Uterus (tissue), 4 donors: ENCODE results near the gene OMG. TPM values are rescaled to one million over a fixed set of nuclear protein-coding genes. Genes with fewer than 3 reads are reported as not detected.
"Not testable (repeated sequence)": the region's sequence is repeated elsewhere in the genome, so short reads cannot be mapped to it uniquely, and the experiment has no call there.

Source experiments
- DNase-seq, 2 donors: peaks; one replicate each; pipeline ENCODE4 v3.0.0-alpha.2; 2019 to 2020
- H3K27ac ChIP-seq, 2 donors: fragments of 200-600 bp; sonication (generic); 1 replicate in 1 of 2; 2 replicates in 1 of 2; pipeline ENCODE4 v1.5.1; 2016 to 2018
- H3K27me3 ChIP-seq, 2 donors: fragments of 200-600 bp; sonication (generic); one replicate each; pipeline ENCODE4 v1.5.1; 2018 to 2019; ENCODE audit warnings: control low read depth in 1 of 2
- H3K36me3 ChIP-seq, 2 donors: fragments of 200-600 bp; sonication (generic); one replicate each; pipeline ENCODE4 v1.5.1; 2019; ENCODE audit warnings: control low read depth in 1 of 2
- H3K4me1 ChIP-seq, 2 donors: fragments of 200-600 bp; sonication (generic); one replicate each; pipeline ENCODE4 v1.5.1; 2018 to 2019; ENCODE audit warnings: control low read depth in 1 of 2
- H3K4me3 ChIP-seq, 2 donors: fragments of 200-600 bp; sonication (generic); 1 replicate in 1 of 2; 2 replicates in 1 of 2; pipeline ENCODE4 v1.5.1; 2018 to 2019; ENCODE audit warnings: mild to moderate bottlenecking in 1 of 2
- H3K9me3 ChIP-seq, 2 donors: fragments of 200-600 bp; sonication (generic); one replicate each; pipeline ENCODE4 v1.5.1; 2019; ENCODE audit warnings: control low read depth in 1 of 2
- POLR2A ChIP-seq, 2 donors: fragments of 450-650 bp; IDR thresholded peaks; one replicate each; pipeline ENCODE4 v1.6.1; 2016; ENCODE audit warnings: antibody characterized with exemption in 2 of 2, mild to moderate bottlenecking in 1 of 2, moderate library complexity in 1 of 2
- intact Hi-C: fragments of 100-400 bp; cut with DNase I; formaldehyde crosslinking; loops from one replicate; pipeline ENCODE4 v1.15.1; 2023; ENCODE audit warnings: low total_unique reads
- total RNA-seq, 4 donors: library from RNA; depleted of rRNA in 3 of 4; stranded (reverse); fragments of >200 nt in 3 of 4; gene quantifications; one replicate each; pipeline versions ENCODE4 v1.1.0 to v1.2.4, GENCODE V29; 2014 to 2023
- TF ChIP-seq, protein P1 (sequence below), 4 experiments: fragments of 200-600 bp in 2 of 4; fragments of 450-650 bp in 2 of 4; sonication (generic) in 2 of 4; IDR thresholded peaks; one replicate each; pipeline ENCODE4 v1.5.1; 2016 to 2019; ENCODE audit warnings: antibody characterized with exemption in 4 of 4, mild to moderate bottlenecking in 2 of 4, moderate library complexity in 1 of 4
- donor health status: DM: yes; HTN: yes; CAD: no.

OMG gene
- total RNA-seq, 4 donors from 2014 or later = 0.51 to 1.0 TPM; not detected in 2

- Histone ChIP-seq H3K4me3 (no peak overlapping the region), H3K4me1 (no peaks in the 10 kb centered on the region), H3K36me3 (no peaks in the 10 kb centered on the region), H3K27ac (peak overlapping the region in 1 of 2 donors; percentile 34), H3K27me3 (no peaks in the 10 kb centered on the region), H3K9me3 (no peaks in the 10 kb centered on the region)
- intact Hi-C loops = no loop called here
- TF ChIP-seq, protein P1, sequence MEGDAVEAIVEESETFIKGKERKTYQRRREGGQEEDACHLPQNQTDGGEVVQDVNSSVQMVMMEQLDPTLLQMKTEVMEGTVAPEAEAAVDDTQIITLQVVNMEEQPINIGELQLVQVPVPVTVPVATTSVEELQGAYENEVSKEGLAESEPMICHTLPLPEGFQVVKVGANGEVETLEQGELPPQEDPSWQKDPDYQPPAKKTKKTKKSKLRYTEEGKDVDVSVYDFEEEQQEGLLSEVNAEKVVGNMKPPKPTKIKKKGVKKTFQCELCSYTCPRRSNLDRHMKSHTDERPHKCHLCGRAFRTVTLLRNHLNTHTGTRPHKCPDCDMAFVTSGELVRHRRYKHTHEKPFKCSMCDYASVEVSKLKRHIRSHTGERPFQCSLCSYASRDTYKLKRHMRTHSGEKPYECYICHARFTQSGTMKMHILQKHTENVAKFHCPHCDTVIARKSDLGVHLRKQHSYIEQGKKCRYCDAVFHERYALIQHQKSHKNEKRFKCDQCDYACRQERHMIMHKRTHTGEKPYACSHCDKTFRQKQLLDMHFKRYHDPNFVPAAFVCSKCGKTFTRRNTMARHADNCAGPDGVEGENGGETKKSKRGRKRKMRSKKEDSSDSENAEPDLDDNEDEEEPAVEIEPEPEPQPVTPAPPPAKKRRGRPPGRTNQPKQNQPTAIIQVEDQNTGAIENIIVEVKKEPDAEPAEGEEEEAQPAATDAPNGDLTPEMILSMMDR (IDR thresholded peaks at IDR 0.05) = no peak
- no peak for TF ChIP-seq POLR2A (IDR thresholded peaks at IDR 0.05)
- no peak for DNase-seq
Measured at GRCh38 chr17:31320241-31320640, 23.2 kb upstream of the OMG start.

- peak overlapping the region; percentile 71 to 76 for H3K27ac ChIP-seq
- no peaks in the 10 kb centered on the region for H3K9me3 ChIP-seq
- H3K36me3 ChIP-seq = no peaks in the 10 kb centered on the region
- intact Hi-C loops = no loop called here
- peak overlapping the region in 1 of 2 donors; percentile 22 for H3K4me3 ChIP-seq
- H3K27me3 ChIP-seq = no peaks in the 10 kb centered on the region
- TF ChIP-seq, protein P1 (IDR thresholded peaks at IDR 0.05) = no peak
- no peak for TF ChIP-seq POLR2A (IDR thresholded peaks at IDR 0.05)
- H3K4me1 ChIP-seq = no peaks in the 10 kb centered on the region
- DNase-seq = no peak
Measured at GRCh38 chr17:31318851-31319661, 22.0 kb upstream of the OMG start.

DNA sequence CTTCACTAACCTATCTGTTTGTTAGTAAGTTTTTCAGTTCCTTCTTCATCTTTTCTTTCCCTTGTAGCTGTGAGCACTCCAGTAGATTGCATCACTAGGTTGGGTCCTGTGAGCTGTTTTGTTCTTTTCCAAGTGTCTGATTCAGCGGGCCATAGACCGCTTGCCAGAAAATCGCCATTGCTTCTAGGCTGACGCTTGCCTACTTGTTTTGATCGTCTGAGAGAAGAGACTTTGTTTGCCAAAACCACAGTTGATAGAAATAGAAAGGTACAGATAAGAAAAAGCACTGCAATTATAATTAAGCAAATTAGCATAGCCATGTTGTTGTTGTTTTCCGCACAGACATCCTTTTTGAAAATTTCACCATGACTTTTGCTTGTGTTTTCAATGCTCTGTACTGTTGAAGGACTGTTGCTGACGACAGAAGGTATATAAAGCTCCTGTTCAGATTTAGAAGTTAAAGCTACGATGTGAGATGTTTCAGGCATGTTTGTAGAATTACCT is 21.3 kb upstream of the OMG start:
- no peaks in the 10 kb centered on the region for H3K36me3 ChIP-seq
- DNase-seq = peak; percentile 63 to 73
- no peaks in the 10 kb centered on the region for H3K9me3 ChIP-seq
- no peaks in the 10 kb centered on the region for H3K27me3 ChIP-seq
- peak overlapping the region in 1 of 2 donors; percentile 22 for H3K4me3 ChIP-seq
- no peak for TF ChIP-seq POLR2A (IDR thresholded peaks at IDR 0.05)
- no peaks in the 10 kb centered on the region for H3K4me1 ChIP-seq
- H3K27ac ChIP-seq = peak overlapping the region; percentile 71 to 76
- intact Hi-C loops = no loop called here

DNA sequence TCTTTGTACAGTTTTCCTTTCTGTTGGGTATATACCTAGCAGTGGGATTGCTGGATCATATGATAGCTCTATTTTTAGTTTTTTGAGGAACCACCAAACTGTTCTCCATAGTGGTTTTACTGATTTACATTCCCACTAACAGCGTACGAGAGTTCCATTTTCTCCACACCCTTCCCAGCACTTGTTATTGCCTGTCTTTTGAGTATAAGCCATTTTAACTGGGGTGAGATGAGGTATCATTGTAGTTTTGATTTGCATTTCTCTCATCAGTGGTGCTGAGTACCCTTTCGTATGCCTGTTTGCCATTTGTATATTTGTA is 17.7 kb upstream of the OMG start:
- TF ChIP-seq, protein P1 (IDR thresholded peaks at IDR 0.05) = no peak
- no peak for TF ChIP-seq POLR2A (IDR thresholded peaks at IDR 0.05)
- Histone ChIP-seq H3K4me1 (no peaks in the 10 kb centered on the region), H3K4me3 (no peak overlapping the region), H3K36me3 (no peaks in the 10 kb centered on the region), H3K27ac (no peak overlapping the region), H3K27me3 (no peaks in the 10 kb centered on the region), H3K9me3 (no peaks in the 10 kb centered on the region)
- intact Hi-C loops = no loop called here
- no peak for DNase-seq

GRCh38 chr17:31313982-31314781 is 17.1 kb upstream of the OMG start, which contains the start of gene EVI2B:
EVI2B (minus strand) TSS chr17:31314054; CDS start chr17:31305609, 8,445 bp downstream.
- Histone ChIP-seq H3K27me3 (no peaks in the 10 kb centered on the region), H3K9me3 (no peaks in the 10 kb centered on the region), H3K27ac (no peak within 1 kb of the TSS), H3K4me1 (no peaks in the 10 kb centered on the region), H3K4me3 (no peak within 1 kb of the TSS), H3K36me3 (no peaks in the 10 kb centered on the region)
- DNase-seq = no peak
- intact Hi-C loops = no loop called here
- TF ChIP-seq POLR2A (IDR thresholded peaks at IDR 0.05) = no peak
- TF ChIP-seq, protein P1 (IDR thresholded peaks at IDR 0.05) = no peak

GRCh38 chr17:31312223-31312622 is 15.2 kb upstream of the OMG start:
- H3K27ac ChIP-seq, H3K4me1 ChIP-seq, intact Hi-C loops, DNase-seq, H3K9me3 ChIP-seq, H3K36me3 ChIP-seq, H3K4me3 ChIP-seq, H3K27me3 ChIP-seq: not testable (repeated sequence)
